HCT116 (cell line): ENCODE measurements around the gene HES2. TPM values are rescaled to one million over a fixed set of nuclear protein-coding genes. Genes with fewer than 3 reads are reported as not detected.
"Not testable (repeated sequence)": the region's sequence is repeated elsewhere in the genome, so short reads cannot be mapped to it uniquely, and the experiment has no call there.

Experiments
- ATAC-seq: fragments of 200-7000 bp; cut with Tn5 transposase; 2 replicates; pipeline ENCODE4 v1.9.1; 2020; ENCODE audit warnings: mild to moderate bottlenecking, moderate library complexity
- BruUV-seq: library from RNA; stranded (reverse); fragments of 400-500 nt; replicated peaks from 2 replicates; lab custom pipeline; 2021; lab: Mats Ljungman, UMichigan
- CTCF ChIA-PET: fragments of 300-600 bp; sonication (Branson Sonifier 250); formaldehyde crosslinking; loops from one replicate; lab custom pipeline; 2021; ENCODE audit warnings: antibody characterized with exemption; lab: Charles Lee
- POLR2A ChIA-PET: fragments of 300-600, 350-600 bp; sonication (Branson Sonifier 250); formaldehyde crosslinking; loops from one replicate; lab custom pipeline; 2021; ENCODE audit warnings: antibody characterized with exemption; lab: Charles Lee
- RAD21 ChIA-PET, 2 experiments: fragments of 300-600 bp; sonication (Branson Sonifier 250); formaldehyde crosslinking; loops; one replicate each; lab custom pipeline; 2023; ENCODE audit warnings: low total read pairs in 2 of 2; ENCODE audit not compliant: uncharacterized antibody in 2 of 2, unreplicated experiment in 2 of 2, low non-redundant PET in 1 of 2; lab: Charles Lee
- DNase-seq: peaks from one replicate; pipeline ENCODE4 v3.0.0-alpha.2; 2010; ENCODE audit warnings: low read depth, low spot score
- H2AFZ ChIP-seq: fragments of 200-600 bp; shearing (Covaris generic), sonication (generic); 2 replicates; pipeline ENCODE4 v1.6.1; 2017; ENCODE audit warnings: low read depth, mixed run types, mixed read lengths, antibody characterized with exemption, low read length; ENCODE audit not compliant: poor library complexity, severe bottlenecking
- H3K27ac ChIP-seq: 2 replicates; pipeline ENCODE4 v1.5.1; 2012; ENCODE audit warnings: low read depth, low read length
- H3K27me3 ChIP-seq: fragments of 200-600 bp; sonication (generic); 2 replicates; pipeline ENCODE4 v1.6.1; 2016; ENCODE audit warnings: mixed run types, low read length, mixed read lengths; ENCODE audit not compliant: insufficient read depth
- H3K36me3 ChIP-seq, 2 experiments: fragments of 200-500 bp in 1 of 2; fragments of 200-600 bp in 1 of 2; sonication (Bioruptor generic) in 1 of 2; sonication (generic) in 1 of 2; 2 replicates each; pipeline versions ENCODE4 v1.5.1 to v1.6.1; 2014 to 2016; ENCODE audit warnings: low read length in 2 of 2, inconsistent platforms in 1 of 2, mixed read lengths in 1 of 2, mixed run types in 1 of 2; ENCODE audit not compliant: insufficient read depth in 2 of 2, control insufficient read depth in 1 of 2
- H3K4me1 ChIP-seq, 2 experiments: fragments of 200-600 bp in 1 of 2; sonication (generic) in 1 of 2; 2 replicates each; pipeline versions ENCODE4 v1.5.1 to v1.6.1; 2012 to 2017; ENCODE audit warnings: low read length in 2 of 2, inconsistent platforms in 1 of 2, mild to moderate bottlenecking in 1 of 2, mixed read lengths in 1 of 2, mixed run types in 1 of 2, moderate library complexity in 1 of 2; ENCODE audit not compliant: insufficient read depth in 2 of 2, control insufficient read depth in 1 of 2
- H3K4me2 ChIP-seq: fragments of 200-600 bp; sonication (generic); 2 replicates; pipeline ENCODE4 v1.6.1; 2017; ENCODE audit warnings: mixed run types, low read length, mixed read lengths
- H3K4me3 ChIP-seq, 2 experiments: fragments of 200-600 bp in 1 of 2; sonication (generic) in 1 of 2; replicated peaks in 1 of 2; 2 replicates each; pipeline ENCODE4 v1.5.1; 2011 to 2016; ENCODE audit warnings: low read length in 2 of 2, control low read depth in 1 of 2, low read depth in 1 of 2, mild to moderate bottlenecking in 1 of 2, mixed read lengths in 1 of 2, mixed run types in 1 of 2
- H3K79me2 ChIP-seq: fragments of 200-600 bp; sonication (generic); 2 replicates; pipeline ENCODE4 v1.6.1; 2017; ENCODE audit warnings: mild to moderate bottlenecking, mixed run types, low read length, moderate library complexity, mixed read lengths; ENCODE audit not compliant: insufficient read depth
- H3K9ac ChIP-seq: fragments of 200-600 bp; sonication (generic); 2 replicates; pipeline ENCODE4 v1.6.1; 2016; ENCODE audit warnings: low read length, mixed read lengths
- H3K9me2 ChIP-seq: fragments of 200-600 bp; sonication (generic), shearing (Covaris generic); 2 replicates; pipeline ENCODE4 v1.6.1; 2017; ENCODE audit warnings: mixed run types, mild to moderate bottlenecking, moderate library complexity; ENCODE audit not compliant: insufficient read depth
- H3K9me3 ChIP-seq, 2 experiments: fragments of 200-500 bp in 1 of 2; fragments of 200-600 bp in 1 of 2; sonication (Bioruptor generic) in 1 of 2; sonication (generic) in 1 of 2; 2 replicates each; pipeline ENCODE4 v1.6.1; 2014 to 2017; ENCODE audit warnings: low read length in 2 of 2, mixed read lengths in 2 of 2, inconsistent platforms in 1 of 2, low read depth in 1 of 2, mild to moderate bottlenecking in 1 of 2, mixed run types in 1 of 2, moderate library complexity in 1 of 2; ENCODE audit not compliant: control insufficient read depth in 1 of 2, insufficient read depth in 1 of 2
- H4K20me1 ChIP-seq: fragments of 200-600 bp; sonication (generic), shearing (Covaris generic); 2 replicates; pipeline ENCODE4 v1.6.1; 2017; ENCODE audit warnings: mixed run types, mild to moderate bottlenecking, moderate library complexity; ENCODE audit not compliant: insufficient read depth
- RAD21 ChIP-seq: IDR thresholded peaks from 2 replicates; pipeline ENCODE4 v1.6.1; 2012; ENCODE audit warnings: low read depth, mild to moderate bottlenecking
- REST ChIP-seq: IDR thresholded peaks from 2 replicates; pipeline ENCODE4 v1.6.1; 2012; ENCODE audit warnings: low read depth
- intact Hi-C: fragments of 100-400 bp; cut with micrococcal nuclease; formaldehyde crosslinking; loops from 2 replicates; pipeline ENCODE4 v1.10.0; 2022
- total RNA-seq: library from RNA; stranded (reverse); gene quantifications from one replicate; pipeline ENCODE4 v1.2.1, GENCODE V29; 2021; ENCODE audit not compliant: unreplicated experiment
- TF ChIP-seq, protein P1 (sequence below), 3 experiments: fragments of 200-600 bp in 1 of 3; sonication (generic) in 1 of 3; IDR thresholded peaks in 2 of 3; conservative IDR thresholded peaks in 1 of 3; 2 replicates each; pipeline ENCODE4 v1.5.1; 2012 to 2017; ENCODE audit warnings: low read depth in 2 of 3, low read length in 2 of 3, antibody characterized with exemption in 1 of 3, borderline replicate concordance in 1 of 3, control low read depth in 1 of 3, mild to moderate bottlenecking in 1 of 3, mixed read lengths in 1 of 3, mixed run types in 1 of 3, moderate library complexity in 1 of 3; ENCODE audit not compliant: insufficient read depth in 1 of 3

The HES2 gene
- total RNA-seq, 1 experiment from 2014 or later, result 8.4 TPM

GRCh38 chr1:6396998-6397397 lies 22.7 kb downstream of the HES2 start:
- peaks cover 8% of the 10 kb centered on the region for H3K79me2 ChIP-seq
- CTCF ChIA-PET, result interaction anchor here (0.8 to 1.3 kb wide), 3 partner anchors 11 to 152 kb away, joined by 3 read pairs; no protein-coding TSS in a partner anchor
- POLR2A ChIA-PET, result no interaction called here
- H2AFZ ChIP-seq, result no peak overlapping the region
- no peak overlapping the region for H3K9ac ChIP-seq
- TF ChIP-seq, protein P1, sequence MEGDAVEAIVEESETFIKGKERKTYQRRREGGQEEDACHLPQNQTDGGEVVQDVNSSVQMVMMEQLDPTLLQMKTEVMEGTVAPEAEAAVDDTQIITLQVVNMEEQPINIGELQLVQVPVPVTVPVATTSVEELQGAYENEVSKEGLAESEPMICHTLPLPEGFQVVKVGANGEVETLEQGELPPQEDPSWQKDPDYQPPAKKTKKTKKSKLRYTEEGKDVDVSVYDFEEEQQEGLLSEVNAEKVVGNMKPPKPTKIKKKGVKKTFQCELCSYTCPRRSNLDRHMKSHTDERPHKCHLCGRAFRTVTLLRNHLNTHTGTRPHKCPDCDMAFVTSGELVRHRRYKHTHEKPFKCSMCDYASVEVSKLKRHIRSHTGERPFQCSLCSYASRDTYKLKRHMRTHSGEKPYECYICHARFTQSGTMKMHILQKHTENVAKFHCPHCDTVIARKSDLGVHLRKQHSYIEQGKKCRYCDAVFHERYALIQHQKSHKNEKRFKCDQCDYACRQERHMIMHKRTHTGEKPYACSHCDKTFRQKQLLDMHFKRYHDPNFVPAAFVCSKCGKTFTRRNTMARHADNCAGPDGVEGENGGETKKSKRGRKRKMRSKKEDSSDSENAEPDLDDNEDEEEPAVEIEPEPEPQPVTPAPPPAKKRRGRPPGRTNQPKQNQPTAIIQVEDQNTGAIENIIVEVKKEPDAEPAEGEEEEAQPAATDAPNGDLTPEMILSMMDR (IDR thresholded peaks at IDR 0.05 in 2 of 3, conservative IDR thresholded peaks at IDR 0.05 in 1 of 3; ENCODE audit: borderline replicate concordance in 1 of 3, insufficient read depth in 1 of 3, low read depth in 2 of 3, low read length in 2 of 3), result peak; percentile 30 to 72 (median 48); a peak in 5 of 6 replicates
- TF ChIP-seq RAD21, result peak; percentile 81
- TF ChIP-seq REST, result no peak
- BruUV-seq, result no TSS peak
- intact Hi-C loops, result loop anchor here (2.0 kb wide), 1 partner anchor 48 kb away; no protein-coding TSS in a partner anchor
- no peaks in the 10 kb centered on the region for H3K9me2 ChIP-seq
- no peaks in the 10 kb centered on the region for H3K9me3 ChIP-seq
- H3K4me2 ChIP-seq, result no peak overlapping the region
- H3K27me3 ChIP-seq, result no peaks in the 10 kb centered on the region
- no peak overlapping the region for H3K27ac ChIP-seq
- peaks cover 5 to 19% of the 10 kb centered on the region in 2 experiments for H3K4me1 ChIP-seq
- H4K20me1 ChIP-seq, result no peaks in the 10 kb centered on the region
- ATAC-seq (no peak), DNase-seq (no peak)
- no peaks in the 10 kb centered on the region for H3K36me3 ChIP-seq
- no peak overlapping the region for H3K4me3 ChIP-seq
- RAD21 ChIA-PET, result interaction anchor here (0.7 to 1.2 kb wide), 2 partner anchors 34 to 48 kb away, joined by 3 to 4 read pairs; no protein-coding TSS in a partner anchor

DNA sequence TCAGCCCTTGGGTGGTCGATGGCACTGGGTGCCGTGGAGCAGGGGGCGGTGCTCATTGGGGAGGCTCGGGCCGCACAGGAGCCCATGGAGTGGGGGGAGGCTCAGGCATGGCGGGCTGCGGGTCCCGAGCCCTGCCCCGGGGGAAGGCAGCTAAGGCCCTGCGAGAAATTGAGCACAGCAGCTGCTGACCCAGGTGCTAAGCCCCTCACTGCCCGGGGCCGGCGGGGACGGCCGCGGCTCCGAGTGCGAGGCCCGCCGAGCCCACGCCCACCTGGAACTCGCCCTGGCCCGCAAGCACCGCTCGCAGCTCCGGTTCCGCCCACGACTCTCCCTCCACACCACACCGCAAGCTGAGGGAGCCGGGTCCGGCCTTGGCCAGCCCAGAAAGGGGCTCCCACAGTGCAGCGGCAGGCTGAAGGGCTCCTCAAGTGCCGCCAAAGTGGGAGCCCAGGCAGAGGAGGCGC lies 23.9 kb downstream of the HES2 start:
- peaks cover 8 to 28% of the 10 kb centered on the region in 2 experiments for H3K4me1 ChIP-seq
- H3K27me3 ChIP-seq, H3K4me3 ChIP-seq, DNase-seq, H3K4me2 ChIP-seq, POLR2A ChIA-PET, H4K20me1 ChIP-seq, H3K36me3 ChIP-seq, H3K9ac ChIP-seq, H3K9me3 ChIP-seq, H2AFZ ChIP-seq, H3K27ac ChIP-seq, BruUV-seq, ATAC-seq, H3K9me2 ChIP-seq: not testable (repeated sequence)
- CTCF ChIA-PET, result interaction anchor here (1.3 to 1.4 kb wide), 2 partner anchors 33 to 42 kb away, joined by 3 to 4 read pairs; no protein-coding TSS in a partner anchor
- intact Hi-C loops, result loop anchor here (2.0 kb wide), 1 partner anchor 47 kb away; no protein-coding TSS in a partner anchor
- peaks cover 20% of the 10 kb centered on the region for H3K79me2 ChIP-seq
- RAD21 ChIA-PET, result interaction anchor here in 1 of 2 experiments (1.2 kb wide), 1 partner anchor 33 kb away, joined by 4 read pairs; no protein-coding TSS in a partner anchor

- H3K9me3 ChIP-seq, ATAC-seq, DNase-seq, BruUV-seq, H4K20me1 ChIP-seq, H3K4me2 ChIP-seq, H3K9ac ChIP-seq, intact Hi-C loops, RAD21 ChIA-PET, H2AFZ ChIP-seq, H3K27ac ChIP-seq, H3K36me3 ChIP-seq, H3K9me2 ChIP-seq, H3K4me3 ChIP-seq, H3K27me3 ChIP-seq: not testable (repeated sequence)
- peaks cover 8 to 30% of the 10 kb centered on the region in 2 experiments for H3K4me1 ChIP-seq
- H3K79me2 ChIP-seq, result peaks cover 27% of the 10 kb centered on the region
- POLR2A ChIA-PET, result interaction anchor here (2.0 kb wide), 1 partner anchor 28 kb away, joined by 6 read pairs; no protein-coding TSS in a partner anchor
- CTCF ChIA-PET, result interaction anchor here (1.1 to 1.7 kb wide), 3 partner anchors 32 to 47 kb away, joined by 3 to 4 read pairs (median 4); no protein-coding TSS in a partner anchor
These were observed 24.6 kb downstream of the HES2 start for GRCh38 chr1:6395130-6395529.
